CD4-positive, alpha-beta T cell treated with Interleukin-15 for 4 hours (primary cell): ENCODE measurements around the gene CIAO3.

ENCODE experiments used
- DNase-seq: peaks from one replicate; pipeline ENCODE4 v3.0.0-alpha.2; 2020; ENCODE audit warnings: low spot score

The CIAO3 gene

GRCh38 chr16:709566-710499 is 31.0 kb downstream of the CIAO3 start:
- DNase-seq = no peak

- no peak for DNase-seq
Measured at GRCh38 chr16:708959-709358, 31.8 kb downstream of the CIAO3 start.

GRCh38 chr16:708019-708418 is 32.8 kb downstream of the CIAO3 start:
- DNase-seq = no peak

GRCh38 chr16:707062-707538 is 33.7 kb downstream of the CIAO3 start:
- DNase-seq = no peak

DNA sequence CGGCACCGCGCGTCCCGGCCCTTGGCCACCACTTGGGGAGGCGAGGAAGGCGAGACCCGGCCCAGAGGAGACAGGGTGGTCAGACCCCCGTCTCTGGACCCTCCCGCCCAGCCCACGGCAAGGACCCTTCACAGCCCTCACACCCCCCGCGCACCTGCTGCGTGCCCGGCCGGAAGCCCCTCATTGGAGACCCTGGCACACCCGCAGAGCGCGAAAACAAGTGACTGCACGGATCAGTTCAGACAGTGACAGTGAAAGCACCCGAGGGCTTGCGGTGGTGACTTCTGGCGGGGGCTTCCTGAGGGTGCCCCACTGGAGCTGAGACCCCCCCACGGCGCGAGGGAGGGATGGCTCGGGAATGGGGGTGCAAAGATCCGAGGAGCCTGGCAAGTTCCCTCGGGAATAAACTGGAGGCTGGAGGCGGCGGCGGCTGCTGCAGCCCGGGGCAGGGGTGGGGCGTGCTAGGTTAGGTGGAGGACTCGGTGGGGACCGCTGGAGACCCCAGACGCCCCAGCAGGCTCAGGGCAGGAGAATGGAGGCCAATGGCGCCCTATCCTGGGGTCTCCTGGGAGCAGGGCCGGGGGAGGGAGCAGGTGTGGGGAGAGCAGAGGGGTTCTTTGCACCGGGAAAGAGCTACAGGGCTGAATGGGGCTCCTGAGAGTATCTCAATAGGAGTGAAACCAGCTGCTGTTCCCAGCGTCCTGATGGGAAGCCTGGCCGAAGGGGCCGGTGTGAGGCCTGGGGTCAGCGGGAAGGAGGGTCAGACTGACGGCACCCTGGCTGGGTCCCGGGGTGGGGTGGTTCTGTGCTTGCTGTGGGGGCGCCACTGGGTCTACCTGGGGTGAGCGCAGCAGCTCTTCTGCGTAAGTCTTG is 34.4 kb downstream of the CIAO3 start:
- DNase-seq = no peak

DNA sequence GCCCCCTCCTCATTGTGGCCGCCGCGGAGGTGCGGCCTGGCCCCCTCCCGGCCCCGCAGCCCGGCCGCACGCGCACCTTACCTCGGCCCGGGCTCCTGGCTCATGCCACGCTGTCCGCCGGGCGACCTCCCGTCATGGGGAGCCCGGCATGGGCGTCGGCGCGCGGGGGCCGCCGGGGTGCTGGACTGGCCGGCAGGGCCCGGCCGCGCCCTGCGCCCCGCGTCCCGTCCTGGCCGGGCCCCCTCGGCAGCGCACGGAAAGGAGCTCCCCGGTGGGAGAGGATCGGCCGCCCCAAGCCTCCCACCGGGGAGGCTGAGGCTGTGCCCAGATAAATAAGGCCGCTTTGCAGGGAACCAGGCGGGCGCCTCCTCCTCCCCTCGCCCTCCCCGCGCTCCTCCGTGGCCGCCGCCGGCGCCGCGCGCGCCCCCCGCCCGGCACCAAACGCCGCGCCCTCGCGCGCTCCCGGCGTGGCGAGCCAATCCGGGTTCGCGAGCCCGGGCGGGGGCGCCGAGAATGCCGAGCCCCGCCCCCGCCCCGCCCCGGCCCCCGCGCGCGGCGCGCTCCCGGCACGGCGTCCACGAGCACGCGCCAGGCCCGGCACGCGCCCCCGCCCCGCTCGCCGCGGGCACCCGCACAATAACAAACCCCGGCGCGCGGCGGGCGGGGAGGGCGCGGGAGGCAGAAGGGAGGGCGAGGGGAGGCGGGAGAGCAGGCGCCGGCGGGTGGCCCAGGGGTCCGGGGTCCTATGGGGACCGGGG is 35.2 kb downstream of the CIAO3 start, which contains the start of gene FBXL16:
Gene FBXL16, minus strand, starts transcription at position 371 of the 758 bp plus-strand sequence. CDS start 8,396 bp downstream, outside the sequence.
- no peak for DNase-seq

DNA sequence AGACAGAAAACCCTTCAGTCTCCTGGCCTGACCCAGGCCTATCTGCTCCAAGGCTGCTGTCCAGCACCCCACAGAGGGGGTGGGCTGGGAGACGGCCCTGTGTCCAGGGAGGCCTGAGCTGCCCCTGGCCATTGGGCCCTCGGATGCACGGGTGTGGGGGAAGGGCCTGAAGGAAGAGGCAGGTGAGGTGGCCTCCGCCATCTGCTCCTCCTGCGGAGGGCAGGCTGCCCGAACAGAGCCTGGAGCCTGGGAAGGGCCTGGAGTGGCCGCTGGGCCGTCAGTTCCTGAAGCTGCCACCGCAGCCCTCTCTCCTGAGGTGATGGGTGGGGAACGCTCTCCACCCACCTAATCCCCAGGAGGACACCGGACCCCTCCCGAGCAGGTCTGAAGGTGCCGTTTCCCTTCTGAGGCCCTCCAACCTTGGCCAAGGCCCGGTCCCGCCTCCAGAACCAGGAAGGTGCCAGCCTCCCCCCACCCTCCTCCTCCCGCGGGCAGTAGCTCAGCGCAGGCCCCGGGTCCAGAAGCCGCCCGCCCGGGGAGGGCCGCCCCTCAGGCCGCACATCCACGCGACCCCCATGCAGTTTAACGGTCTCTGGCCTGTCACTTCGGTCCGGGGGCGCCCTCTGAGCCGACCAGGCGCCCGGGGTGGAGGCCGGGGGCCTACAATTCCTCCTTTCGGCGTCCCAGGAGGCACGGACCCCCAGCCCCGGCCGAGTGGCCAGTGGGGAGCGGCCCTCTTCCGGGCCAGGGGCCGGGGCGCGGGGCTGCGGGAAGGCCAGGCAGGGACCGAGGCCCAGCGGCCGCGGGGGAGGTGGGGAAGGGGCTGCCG is 36.0 kb downstream of the CIAO3 start:
- no peak for DNase-seq

- no peak for DNase-seq
Measured at GRCh38 chr16:704047-704446, 36.8 kb downstream of the CIAO3 start.

DNA sequence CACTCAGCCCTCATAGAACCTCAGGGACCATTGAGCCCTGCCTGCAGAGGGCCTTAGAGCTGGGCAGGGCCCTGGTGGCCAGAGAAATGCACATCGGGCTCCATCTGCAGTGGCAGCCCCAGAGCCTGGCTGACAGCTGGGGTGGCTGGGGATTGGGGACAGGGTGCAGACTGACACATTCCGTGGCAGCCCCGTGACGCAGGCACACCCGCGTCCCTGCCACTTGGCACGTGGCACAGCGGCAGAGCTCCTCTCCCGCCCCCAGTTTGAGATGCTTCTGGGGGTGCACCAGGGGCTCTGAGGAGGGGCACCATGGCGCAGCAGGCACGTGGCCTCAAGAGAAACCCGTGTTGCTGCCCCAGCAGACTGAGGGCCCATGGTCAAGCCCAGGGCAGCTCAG is 37.4 kb downstream of the CIAO3 start:
- no peak for DNase-seq

GRCh38 chr16:702341-702740 is 38.5 kb downstream of the CIAO3 start:
- no peak for DNase-seq

DNA sequence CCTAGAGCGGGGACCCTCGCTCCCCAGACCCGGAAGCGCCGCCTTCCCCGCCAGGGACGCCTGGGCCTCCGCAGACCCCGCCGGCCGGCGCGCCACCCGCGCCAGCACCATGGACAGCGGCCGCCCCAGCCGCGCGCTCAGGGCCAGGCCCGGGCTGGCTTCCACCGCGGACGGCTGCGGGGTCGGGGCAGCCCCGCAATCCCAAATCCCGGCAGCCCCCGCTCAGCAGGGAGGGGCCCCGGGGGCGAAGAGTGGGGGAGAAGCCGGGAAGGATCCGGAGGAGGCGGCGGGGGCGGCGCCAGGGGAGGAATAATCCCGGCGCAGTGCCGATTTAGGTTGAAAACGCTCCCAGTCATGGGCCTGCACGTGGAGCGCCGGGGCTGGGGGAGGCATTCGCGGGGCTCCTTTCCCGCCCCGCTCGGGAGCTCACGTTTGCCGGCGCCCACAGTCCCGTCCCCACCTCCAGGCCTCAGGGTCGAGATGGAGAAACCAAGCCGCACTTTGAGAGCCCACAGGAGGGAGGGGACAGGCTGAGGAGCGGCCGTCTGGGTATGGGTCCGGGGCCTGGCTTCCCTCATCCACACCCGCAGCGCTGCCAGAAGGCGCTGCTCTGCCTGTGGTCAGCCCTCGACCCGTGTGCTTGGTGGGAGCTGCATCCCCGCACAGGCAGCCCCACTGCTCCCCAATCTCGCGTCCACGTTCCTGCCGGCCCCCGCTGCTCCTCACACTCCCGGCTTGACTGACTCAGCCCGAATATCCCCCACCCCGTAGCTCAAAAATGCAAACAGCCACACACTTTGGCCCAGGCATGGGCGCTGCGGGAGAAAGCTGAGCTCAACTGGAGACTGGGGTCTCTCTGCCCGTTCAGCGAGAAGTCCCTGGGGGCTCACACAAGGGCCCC is 39.9 kb downstream of the CIAO3 start:
- peak; percentile 43 for DNase-seq

DNA sequence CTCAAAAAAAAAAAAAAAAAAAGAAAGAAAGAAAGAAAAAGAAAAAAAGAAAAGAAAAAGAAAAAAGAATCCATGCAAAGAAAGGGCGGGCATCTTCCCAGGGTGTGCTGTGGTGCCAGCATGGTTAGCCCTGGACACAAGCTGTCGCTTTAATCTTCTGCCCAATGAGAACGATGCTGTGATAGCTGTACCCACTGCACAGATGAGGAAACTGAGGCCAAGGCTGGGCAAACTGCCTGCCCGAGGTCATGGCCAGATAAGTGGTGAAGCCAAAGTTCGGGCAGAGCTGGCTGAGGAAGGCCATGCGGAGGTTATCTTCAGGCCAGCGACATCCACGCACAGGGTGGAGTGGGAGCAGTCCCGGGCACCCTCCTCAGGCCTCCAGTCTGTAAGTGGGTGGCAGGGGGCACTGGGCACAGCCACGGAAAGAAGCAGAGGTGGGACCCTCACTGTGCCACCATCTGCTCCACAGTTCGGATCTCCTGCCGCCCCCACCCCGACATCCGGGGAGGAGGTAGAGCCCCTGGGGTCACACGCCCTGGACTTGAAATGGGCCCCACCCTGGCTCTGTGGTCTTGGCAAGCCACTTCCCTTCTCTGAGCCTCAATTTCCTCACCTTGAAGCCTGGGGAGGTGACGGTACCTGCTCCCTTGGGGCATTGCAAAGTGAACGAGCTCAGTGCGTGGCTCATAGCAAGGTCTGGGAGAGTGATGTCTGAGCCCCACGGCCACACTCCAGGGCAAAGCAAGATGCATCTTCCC is 41.7 kb downstream of the CIAO3 start:
- DNase-seq = no peak

GRCh38 chr16:695355-696089 is 45.3 kb downstream of the CIAO3 start:
- peak; percentile 67 for DNase-seq

GRCh38 chr16:694863-695354 is 45.9 kb downstream of the CIAO3 start:
- DNase-seq = no peak

- no peak for DNase-seq
Measured at GRCh38 chr16:694187-694862, 46.5 kb downstream of the CIAO3 start.

- no peak for DNase-seq
Measured at GRCh38 chr16:693766-694165, 47.0 kb downstream of the CIAO3 start.

GRCh38 chr16:693364-693763 is 47.4 kb downstream of the CIAO3 start:
- DNase-seq = no peak
